Stimulated activated CD8-positive, alpha-beta memory T cell treated with anti-CD3 and anti-CD28 coated beads, Interleukin-4, amount 100 ng/mL, for 4 hours (primary cell): ENCODE measurements around the gene PCCB.
A peak's percentile ranks its signal among the peaks of the same experiment; 100 is the strongest.
"Not testable (repeated sequence)": the region's sequence is repeated elsewhere in the genome, so short reads cannot be mapped to it uniquely, and the experiment has no call there.

Experiments used
- DNase-seq, 2 donors: peaks; one replicate each; pipeline ENCODE4 v3.0.0-alpha.2; 2020; ENCODE audit warnings: low read depth in 2 of 2, low spot score in 1 of 2

The PCCB gene

DNA sequence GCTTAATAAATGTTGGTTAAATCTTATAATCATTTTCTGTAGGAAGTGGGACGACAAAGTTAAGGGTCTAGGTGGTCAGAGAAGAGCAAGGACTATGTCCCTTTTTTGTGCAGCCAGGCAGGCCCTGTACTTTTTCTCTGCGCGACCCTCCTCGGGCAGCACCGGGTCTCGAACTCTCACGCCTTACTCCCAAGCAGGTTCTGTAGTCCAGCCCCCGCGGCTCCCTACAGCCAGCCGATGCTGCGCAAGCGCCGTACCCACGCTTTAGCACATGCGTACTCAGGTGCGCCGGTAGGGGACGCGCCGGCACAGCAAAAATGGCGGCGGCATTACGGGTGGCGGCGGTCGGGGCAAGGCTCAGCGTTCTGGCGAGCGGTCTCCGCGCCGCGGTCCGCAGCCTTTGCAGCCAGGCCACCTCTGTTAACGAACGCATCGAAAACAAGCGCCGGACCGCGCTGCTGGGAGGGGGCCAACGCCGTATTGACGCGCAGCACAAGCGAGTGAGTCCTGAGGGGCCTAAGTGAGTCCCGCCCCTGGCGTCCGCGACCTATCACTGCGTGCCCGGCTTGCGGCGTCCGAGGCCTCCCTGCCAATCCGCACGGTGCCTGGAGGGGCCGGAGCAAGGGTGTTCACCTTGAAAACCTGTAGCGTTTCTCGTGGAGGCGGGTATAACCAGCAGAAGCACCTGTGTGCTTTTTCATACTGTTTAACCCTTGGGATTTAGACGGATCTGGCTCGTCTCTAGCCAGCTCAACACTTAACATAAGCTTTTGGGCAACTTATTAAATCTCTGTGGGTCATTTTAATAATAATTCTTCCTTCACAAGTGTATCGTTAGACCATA lies at the start of gene PCCB:
Gene PCCB, plus strand, starts transcription at position 282 of the 844 bp plus-strand sequence. Its CDS starts 36 bp downstream, at position 318.
- DNase-seq, result peak; percentile 81 to 87

DNA sequence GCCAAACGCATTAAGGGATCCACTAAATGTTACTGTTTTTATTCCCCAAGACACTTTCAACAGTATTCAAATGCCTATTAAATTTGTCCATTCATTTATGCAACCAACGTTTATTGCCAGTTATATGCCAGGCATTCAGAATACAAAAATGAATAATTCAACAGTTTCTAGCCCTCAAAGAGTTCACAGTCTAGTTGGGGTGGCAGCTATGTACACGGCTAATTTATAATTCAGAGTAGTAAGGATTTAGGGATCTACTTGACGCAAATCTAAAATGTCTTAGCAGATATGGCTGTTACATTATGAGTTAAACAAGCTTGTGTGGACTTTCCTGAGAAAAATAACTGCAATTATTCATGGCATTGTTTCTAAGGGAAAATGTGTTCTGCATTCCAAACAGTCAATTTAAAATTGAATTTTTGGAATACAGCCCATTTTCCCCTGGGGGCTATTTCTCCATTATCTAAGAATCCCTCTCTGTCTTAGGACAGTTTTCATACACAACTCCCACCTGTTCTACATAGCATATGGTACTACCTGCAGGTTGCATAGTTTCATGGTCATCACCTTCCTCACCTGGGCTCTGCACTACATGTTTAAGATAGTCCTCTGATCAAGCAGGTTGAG lies 42.5 kb upstream of the PCCB start:
- no peak for DNase-seq

DNA sequence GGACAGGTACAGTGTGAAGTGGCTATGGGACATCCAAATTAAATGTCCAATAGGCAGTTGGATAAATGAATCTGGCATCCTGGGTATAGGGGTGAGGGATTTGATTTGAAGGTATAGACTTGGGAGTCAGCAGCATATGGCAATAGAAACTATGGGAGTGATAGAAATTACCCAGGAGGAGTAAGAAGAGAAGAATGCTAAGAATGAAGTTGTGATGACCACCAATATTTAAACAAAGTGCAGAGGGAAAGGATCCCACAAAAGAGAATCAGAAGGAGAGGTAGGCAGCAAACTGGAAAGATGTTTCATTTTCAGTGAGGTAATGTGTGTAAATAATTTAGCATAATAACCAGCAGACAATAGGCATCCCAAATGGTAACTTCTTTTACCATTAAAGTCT lies 40.2 kb upstream of the PCCB start:
- no peak for DNase-seq

DNA sequence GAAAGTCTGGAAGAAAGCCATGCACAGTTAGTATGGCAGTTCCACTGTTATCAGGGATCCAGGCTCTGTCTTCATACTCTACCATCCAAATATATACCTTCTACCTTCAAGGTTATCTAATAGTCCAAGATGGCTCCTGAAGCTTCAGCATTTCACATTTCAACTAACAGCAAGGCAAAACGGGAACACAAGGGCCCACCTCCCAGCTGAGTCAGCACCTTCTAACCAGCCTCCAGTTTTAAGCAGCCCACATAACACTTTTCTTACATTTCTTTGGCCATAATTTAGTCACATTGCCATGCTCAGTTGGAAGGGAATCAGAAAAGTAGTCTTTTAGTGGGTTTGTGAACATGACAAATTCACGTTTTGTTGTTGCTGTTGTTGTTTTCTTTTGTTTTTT lies 38.6 kb upstream of the PCCB start:
- no peak for DNase-seq

DNA sequence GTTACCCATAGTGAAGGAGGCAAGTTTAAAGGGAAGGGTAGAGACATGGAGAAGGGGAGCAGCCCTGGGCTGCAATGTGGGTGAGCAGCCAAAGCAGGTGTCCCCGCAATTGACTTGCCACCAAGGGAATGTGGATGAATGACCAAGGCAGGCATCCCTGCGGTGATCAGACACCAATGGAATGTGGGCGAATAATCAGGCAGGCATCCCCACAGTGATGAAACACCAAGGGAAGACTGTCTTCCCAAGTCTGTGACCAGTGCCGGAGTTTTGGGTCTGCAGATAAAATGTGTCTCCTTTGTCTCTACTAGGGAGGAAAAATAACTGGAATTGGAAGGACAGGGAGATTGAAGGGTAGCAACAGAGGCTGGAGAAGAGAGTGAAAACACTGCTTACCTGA lies 27.4 kb upstream of the PCCB start:
- DNase-seq, result not testable (repeated sequence)

DNA sequence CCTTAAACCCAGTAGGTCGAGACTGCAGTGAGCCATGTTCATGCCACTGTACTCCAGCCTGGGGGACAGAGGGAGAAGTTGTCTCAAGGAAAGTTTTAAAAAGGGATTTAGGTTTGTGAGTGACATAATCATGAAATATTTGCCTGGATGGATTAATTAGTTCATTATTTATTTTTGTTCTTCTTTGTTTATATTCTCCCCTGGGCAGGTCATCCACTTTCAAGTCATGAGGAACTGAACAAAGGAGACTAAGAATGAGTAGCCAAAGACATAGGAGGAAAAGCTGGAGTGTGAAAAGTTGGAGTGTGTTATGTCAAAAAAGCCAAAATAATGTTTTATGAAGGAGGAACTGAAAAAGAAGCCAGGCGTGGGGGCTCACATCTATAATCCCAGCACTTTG lies 17.7 kb upstream of the PCCB start:
- DNase-seq, result no peak

DNA sequence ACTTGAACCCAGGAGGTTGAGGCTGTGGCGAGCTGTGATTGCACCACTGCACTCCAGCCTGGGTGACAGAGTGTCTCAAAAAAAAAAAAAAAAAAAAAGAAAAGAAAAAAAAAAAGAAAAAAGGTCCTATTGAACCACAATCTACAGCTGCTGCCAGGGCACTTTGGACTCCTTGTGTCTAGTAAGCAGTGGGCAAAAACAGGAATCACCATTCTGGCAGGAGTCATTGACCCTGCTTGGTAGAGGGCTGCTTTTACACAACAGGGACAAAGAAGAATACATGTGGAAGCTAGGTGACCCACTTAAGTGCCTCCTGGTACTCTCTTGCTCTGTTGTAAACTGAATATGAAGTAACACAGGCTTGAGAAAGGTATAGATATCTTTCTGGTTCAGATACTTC lies 14.6 kb upstream of the PCCB start:
- no peak for DNase-seq

DNA sequence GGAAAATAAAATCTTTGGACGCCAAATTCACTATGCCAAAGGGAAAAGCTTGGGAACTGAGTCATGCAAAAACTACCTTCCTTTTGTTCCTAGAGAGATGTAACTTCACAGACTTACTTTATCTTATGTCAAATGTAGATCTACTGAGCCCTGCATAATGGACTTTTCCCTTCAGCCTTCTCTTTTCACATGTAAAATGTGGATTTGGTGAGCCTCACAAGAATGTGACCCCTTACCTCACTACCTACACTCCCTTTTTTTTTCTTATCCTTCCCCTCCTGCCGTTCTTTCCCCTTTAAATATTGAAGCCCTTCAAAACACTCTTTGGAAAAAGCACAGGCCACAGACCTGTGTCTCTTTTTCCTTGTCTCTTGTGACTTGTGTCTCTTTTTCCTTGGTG lies 14.0 kb upstream of the PCCB start:
- no peak for DNase-seq

DNA sequence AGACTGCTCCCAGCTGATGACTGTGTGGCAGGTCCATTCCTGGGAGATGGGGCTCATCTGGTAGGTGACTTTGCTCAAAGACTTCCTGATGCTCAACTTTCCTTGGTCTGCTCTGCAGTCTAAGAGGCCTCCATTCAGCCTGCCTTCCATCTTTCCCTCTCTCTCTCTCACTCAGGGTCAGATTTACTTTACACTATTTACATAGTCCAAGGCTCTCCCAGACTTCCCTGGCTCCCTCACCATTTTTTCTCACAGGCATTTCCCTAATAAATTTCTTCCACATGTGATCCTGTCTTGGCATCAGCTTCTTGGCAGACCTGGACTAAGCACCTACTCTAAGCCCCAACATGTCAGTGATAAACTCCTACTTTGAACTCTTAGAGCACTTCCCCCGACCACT lies 13.0 kb upstream of the PCCB start:
- DNase-seq, result no peak

DNA sequence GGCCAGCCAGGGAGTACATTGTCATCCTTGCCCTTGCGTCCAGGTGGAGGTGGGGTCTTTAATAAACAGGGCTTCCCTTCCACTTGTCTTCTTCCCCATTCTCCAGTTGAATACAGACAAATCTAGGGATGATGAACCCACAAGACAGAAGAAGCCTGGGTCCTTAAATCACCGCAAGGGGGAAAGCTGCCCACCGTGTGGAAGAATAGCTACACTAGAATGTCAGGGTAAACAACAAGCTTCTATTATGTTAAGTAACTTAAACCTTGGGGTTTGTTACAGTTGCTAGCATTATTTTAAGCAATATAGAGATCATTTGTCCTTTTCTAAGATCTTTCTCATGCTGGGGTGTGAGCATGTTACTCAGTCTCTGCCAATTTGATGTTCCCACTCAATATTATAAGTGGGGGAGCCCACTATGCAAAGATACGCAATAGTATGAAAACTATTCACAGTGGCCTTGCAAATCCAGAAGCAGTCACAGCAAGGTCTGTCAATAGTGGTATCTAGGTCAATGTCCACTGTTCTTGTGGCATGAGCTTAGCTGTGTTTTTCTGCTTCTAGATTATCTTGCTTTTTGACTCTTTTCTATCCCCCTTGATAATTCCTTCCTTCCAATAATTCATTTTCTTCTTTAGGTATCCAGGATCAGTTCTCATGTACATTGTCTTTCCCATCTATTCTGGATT lies 12.0 kb upstream of the PCCB start:
- no peak for DNase-seq

DNA sequence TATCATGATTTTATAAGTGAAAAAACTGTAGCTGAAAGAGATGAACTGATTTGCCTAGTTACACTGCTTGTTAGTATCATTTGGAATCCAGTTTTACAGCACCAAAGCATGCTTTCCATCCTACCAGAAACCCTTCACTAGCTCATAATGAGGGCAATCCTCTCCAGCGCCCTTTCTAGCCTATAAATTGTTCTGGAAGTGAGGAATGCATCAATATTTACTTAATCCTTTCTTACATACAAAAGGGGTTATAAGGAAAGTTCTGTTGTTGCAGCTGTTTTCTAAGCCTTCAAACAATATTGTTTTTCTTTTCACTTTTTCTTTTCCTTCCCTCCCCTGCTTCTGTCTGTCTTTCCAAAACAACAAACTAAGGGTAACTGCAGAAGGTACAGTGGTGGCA lies 11.0 kb upstream of the PCCB start:
- no peak for DNase-seq

DNA sequence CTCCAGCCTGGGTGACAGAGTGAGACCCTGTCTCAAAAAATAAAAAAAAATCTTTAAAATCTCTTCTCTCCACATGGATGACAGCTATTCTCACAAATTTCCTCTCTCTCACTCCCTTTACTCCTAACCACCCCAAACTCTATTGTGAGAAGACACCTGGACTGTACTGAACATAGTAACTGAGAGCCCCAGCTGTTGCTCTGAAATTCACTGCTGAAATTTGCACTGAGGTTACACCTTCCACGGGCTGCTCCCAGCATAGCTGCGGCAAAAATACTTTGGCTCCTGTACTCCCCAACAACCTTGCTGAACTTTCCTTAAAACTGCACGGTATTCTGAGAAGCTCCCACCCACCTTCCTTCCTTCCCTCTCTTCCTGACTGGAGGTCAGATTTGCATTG lies 4.4 kb upstream of the PCCB start:
- no peak for DNase-seq

DNA sequence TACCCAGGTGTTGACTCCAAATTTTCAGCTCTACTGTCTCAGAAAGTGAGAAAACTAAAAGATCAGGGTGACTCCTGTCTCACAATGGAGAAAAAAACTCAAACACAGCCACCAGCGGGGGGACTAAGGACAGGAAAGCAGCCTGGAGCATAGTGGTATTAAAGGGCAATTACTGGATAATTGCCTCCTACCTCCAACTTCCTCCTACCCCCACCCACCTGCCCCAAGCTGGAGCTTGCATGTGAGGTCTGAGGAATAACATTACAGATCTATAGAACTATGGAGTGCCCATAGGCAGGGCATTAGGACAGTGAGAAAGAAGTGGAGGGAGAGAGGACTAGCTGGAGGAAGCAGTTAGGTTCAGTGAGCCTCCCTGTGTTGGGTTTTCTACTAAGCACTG lies 2.7 kb upstream of the PCCB start:
- no peak for DNase-seq

DNA sequence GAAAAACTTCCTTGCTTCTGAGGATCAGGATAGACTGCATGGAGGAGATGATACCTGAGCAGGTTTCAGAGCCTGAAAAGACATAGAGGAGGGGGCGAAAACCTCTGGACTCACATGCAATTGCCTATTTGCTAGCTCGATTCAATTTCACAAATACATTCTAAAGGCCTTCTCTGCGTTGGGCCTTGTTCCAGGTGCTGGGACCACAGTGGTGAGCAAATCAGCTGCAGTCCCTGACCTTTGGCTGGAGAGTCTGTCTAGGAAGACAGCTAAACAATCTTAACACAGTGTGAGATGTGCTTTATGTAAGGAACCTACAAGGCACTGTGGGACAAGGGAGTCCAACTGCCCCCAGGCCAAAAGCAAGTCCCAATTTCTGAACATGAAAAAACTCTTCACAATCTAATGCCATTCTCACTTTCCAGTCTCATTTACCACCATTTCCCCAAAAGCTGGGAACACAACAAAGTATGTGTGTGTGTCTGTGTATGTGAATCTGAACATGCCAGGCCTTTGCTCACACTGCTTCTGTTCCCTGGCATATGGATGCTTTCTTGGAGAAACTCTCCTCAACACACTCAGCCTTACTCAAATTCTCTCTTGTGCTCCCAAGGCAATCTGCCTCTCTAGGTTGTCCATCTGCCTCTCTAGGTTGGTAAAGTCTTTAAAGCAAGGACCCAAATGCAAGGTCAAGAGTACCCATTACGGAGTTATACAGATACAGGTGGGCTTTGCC lies 2.1 kb upstream of the PCCB start:
- no peak for DNase-seq

DNA sequence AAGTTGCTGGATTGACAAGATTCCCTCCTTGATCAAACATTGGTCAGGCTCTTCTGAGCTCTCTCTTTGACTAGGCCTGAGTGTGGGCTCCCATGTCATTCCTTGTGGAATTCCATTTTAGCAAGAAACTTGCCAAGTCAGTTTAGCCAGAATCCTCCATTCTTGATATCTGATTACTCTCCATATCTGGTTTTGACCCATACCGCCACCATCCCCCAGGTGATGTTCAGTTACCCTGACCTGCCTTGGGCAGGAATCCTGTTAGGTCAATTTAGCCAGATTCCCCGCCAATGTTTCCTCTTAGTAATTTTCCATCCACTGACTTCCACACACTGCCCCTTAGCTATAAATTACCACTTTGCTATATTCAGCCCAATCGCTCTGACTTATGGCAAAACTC lies 1.0 kb upstream of the PCCB start:
- no peak for DNase-seq

DNA sequence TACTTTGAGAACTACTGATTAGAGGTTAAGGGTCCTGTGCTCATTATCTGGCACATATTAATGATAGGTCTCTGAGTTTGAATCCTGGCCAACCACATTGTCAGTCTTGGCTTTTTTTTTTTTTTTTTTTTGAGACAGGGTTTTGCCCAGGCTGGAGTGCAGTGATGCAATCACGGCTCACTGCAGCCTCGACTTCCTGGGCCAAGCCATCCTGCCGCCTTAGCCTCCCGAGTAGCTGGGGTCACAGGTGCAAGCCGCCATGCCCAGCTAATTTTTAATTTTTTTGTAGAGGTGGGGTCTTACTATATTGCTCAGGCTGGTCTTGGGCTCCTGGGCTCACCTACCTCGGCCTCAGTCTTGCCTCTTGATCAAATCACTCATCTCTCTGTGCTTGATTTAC lies 547 bp upstream of the PCCB start:
- no peak for DNase-seq

DNA sequence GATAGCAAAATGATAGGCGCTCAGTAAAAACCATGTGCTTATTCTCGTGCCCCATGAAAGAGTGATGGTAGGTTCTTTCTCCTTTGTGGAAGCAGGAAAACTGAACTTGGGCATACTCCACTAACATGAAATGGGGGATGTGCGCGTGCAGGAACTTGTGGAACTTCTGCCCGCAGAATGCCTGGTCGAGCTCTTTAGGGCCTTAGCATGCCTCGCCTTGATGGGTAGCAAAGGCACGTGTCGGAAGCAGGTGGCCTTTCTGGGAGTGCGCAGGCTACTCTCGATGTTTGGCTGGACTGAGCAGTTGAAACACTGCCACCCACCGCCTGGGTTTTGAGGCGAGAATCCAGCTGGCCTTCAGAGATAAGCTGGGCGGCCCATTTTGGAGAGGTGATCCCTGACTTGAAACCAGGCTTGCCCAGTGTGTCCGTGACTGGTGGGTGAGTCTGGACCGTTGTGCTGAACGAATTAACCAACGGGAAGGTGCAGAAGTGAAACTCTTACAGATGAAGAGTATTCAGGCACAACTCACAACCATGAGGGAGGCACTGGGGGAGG lies 842 bp downstream of the PCCB start:
- DNase-seq, result no peak

DNA sequence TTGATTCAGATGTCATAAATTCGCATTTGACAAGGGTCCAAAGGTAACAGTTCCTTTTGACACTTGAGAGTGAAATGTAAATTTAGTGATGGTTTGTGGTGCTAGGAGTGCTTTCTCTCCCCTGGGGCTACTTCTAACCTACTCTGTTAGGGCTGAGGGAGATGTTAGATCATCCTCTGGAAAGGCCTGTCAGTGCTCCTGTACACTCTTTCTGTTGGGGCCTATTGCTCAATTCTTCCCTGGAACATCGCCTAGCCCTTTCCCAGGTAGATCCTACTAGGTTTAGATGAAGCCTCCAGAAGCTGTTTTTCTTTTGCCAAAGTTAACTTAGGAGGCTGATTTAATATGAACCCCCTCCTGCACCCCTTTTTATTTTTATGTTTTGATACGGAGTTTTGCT lies 1.4 kb downstream of the PCCB start:
- no peak for DNase-seq

DNA sequence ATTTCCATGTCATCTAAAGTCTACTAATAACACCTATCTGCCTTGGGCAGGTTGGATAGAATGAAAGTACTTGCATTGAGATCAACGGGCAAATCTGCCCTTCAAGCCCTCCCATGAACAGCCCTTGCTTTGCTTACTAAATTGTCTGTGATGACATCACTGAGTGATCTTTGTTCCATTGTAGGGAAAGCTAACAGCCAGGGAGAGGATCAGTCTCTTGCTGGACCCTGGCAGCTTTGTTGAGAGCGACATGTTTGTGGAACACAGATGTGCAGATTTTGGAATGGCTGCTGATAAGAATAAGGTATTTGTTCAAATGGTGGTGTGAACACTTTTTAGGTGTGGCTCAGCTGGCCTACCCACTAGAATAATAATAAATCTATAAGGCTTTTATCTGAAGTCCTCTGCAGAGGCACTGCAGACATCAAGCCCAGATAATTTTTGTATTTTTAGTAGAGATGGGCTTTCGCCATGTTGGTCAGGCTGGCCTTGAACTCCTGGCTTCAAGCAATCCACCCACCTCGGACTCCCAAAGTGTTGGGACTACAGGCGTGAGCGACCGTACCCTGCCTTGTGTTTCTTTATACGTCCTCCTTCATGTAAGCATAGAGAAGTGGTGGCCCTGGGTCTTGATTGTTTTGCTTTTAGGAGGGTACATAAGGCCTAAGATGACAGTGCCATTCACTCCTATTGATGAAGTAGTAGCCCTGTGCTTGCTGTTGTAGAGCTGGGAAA lies 5.7 kb downstream of the PCCB start:
- no peak for DNase-seq

DNA sequence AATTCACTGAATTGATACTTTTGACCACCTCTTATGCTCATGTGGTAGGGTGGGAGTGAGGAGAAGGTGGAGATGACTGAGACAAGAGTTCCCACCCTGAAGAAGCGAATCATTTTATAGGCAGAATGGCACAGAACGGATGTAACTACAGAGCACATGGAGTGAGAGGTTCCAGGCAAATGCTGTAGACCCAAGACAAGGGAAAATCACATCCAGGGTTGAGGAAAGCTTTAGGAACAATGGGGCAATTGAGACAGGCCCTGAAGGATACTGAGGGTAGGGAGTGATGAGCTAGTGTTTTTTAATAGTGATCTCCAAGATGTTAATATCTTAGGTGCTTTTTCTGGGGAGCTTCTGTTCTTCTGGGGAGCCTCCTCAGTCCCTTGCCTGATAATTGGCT lies 8.1 kb downstream of the PCCB start:
- no peak for DNase-seq

DNA sequence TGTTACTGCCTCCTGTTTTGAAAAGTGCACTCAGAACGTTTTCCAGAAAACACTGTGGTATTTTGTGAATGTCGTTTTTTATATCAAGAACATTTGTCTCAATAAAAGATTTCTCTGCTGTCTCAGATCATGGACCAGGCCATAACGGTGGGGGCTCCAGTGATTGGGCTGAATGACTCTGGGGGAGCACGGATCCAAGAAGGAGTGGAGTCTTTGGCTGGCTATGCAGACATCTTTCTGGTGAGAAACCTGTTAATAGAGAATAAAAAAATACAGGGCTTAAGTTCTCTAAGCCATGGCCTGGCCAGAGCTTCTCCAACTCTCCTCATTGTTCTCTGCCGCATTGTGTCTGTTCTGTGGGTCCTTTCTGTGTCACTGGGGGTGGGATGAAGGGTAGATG lies 11.7 kb downstream of the PCCB start:
- DNase-seq, result no peak
